Mucosa of descending colon (tissue), 3 donors: ENCODE data around the gene SRSF6. TPM values are rescaled to one million over a fixed set of nuclear protein-coding genes. Genes with fewer than 3 reads are reported as not detected.
"Not testable (repeated sequence)": the region's sequence is repeated elsewhere in the genome, so short reads cannot be mapped to it uniquely, and the experiment has no call there.

ENCODE experiments used
- ATAC-seq: fragments of 200-7000 bp; cut with Tn5 transposase; one replicate; pipeline ENCODE4 v1.9.1; 2020; ENCODE audit warnings: mild to moderate bottlenecking, moderate library complexity
- DNase-seq, 3 donors: peaks; one replicate each; pipeline ENCODE4 v3.0.0-alpha.2; 2020
- H3K36me3 ChIP-seq: fragments of 200-600 bp; one replicate; pipeline ENCODE4 v1.8.0; 2021; ENCODE audit warnings: low read depth, mild to moderate bottlenecking
- H3K4me1 ChIP-seq: fragments of 200-600 bp; one replicate; pipeline ENCODE4 v1.8.0; 2021; ENCODE audit warnings: low read depth, mild to moderate bottlenecking
- H3K4me3 ChIP-seq: fragments of 200-600 bp; one replicate; pipeline ENCODE4 v1.8.0; 2021; ENCODE audit warnings: mild to moderate bottlenecking
- H3K9me3 ChIP-seq: fragments of 200-600 bp; one replicate; pipeline ENCODE4 v1.8.0; 2021; ENCODE audit warnings: mild to moderate bottlenecking
- CTCF ChIP-seq: fragments of 200-600 bp; IDR thresholded peaks from one replicate; pipeline ENCODE4 v1.8.0; 2022; ENCODE audit warnings: antibody characterized with exemption, mild to moderate bottlenecking
- intact Hi-C, 2 donors: fragments of 100-400 bp; cut with DNase I in 1 of 2; cut with micrococcal nuclease in 1 of 2; formaldehyde crosslinking; loops; one replicate each; pipeline versions ENCODE4 v1.11.0 to v1.11.1; 2022; cut with DNase I, micrococcal nuclease
- total RNA-seq, 3 donors: library from RNA; stranded (reverse); fragmentation: NEBNext Ultra II Directional in 2 of 3; extraction: Animal tissue kit (Norgen Biotek cat#: 25700) in 2 of 3; gene quantifications; one replicate each; pipeline versions ENCODE4 v1.2.1 to v1.2.4, GENCODE V29; 2021 to 2023
- donor health status: DM: no; HTN: no; CAD: no; lungs with moderate emphysema.
- donor health status: DM: no; HTN: no; CAD: no.
- donor health status: DM: no; HTN: yes; CAD: no.

The SRSF6 gene
- total RNA-seq, 3 donors from 2014 or later: 106 to 145 (median 108) TPM

GRCh38 chr20:43444107-43444506, 13.6 kb upstream of the SRSF6 start:
- DNase-seq (no peak), ATAC-seq (no peak)
- no peaks in the 10 kb centered on the region for H3K9me3 ChIP-seq
- no peaks in the 10 kb centered on the region for H3K4me1 ChIP-seq
- no peak for TF ChIP-seq CTCF
- intact Hi-C loops: no loop called here
- no peaks in the 10 kb centered on the region for H3K36me3 ChIP-seq
- H3K4me3 ChIP-seq: no peak overlapping the region

- DNase-seq: no peak
- TF ChIP-seq CTCF: no peak
- Histone ChIP-seq H3K4me1 (no peaks in the 10 kb centered on the region), H3K9me3 (no peaks in the 10 kb centered on the region), H3K36me3 (no peaks in the 10 kb centered on the region), H3K4me3 (no peak overlapping the region)
- intact Hi-C loops: no loop called here
- ATAC-seq: no peak
Observed at GRCh38 chr20:43446361-43446879, 11.3 kb upstream of the SRSF6 start.

DNA sequence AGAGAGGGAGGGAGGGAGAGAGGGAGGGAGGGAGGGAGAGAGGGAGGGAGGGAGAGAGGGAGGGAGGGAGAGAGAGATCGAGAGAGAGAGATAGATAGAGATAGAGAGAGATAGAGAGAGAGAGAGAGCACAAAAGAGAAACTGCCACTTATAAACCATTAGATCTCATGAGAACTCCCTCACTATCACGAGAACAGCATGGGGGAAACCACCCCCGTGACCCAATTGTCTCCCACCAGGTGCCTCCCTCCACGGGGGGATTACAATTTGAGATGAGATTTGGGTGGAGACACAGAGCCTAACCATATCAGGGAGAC, 9.3 kb upstream of the SRSF6 start:
- H3K4me1 ChIP-seq, H3K36me3 ChIP-seq, H3K4me3 ChIP-seq, ATAC-seq, intact Hi-C loops, H3K9me3 ChIP-seq, DNase-seq: not testable (repeated sequence)

DNA sequence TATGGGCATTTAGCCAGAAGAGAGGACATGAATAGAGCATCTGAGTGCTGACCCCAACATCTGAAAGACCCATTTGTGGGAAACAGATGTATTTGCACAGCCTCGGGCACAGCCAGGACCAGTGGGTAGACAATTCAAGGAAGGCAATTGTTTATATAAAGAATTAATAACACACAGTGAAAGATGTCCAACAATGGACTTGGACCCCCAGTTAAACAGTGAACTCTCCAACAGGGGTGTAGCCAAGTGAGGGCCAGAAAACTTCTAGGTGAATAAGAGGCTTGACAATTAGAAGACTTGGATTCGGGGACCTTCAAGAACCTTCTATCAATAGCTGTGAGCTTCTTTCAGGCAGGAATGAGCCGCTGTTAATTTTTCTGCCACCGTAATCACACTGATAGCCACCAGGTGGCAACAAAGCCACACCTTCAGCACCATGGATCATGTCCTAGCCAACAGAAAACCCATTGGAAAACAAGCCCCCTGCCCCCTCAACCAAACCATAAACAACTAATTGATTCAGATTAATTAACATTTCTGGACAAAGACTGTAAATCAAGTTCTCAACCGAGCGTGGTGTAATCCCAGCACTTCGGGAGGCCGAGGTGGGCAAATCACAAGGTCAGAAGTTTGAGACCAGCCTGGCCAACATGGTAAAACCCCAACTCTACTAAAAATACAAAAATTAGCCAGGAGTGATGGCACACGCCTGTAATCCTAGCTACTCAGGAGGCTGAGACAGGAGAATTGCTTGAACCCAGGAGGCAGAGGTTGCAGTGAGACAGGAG, 8.8 kb upstream of the SRSF6 start:
- peak; percentile 62 for ATAC-seq
- intact Hi-C loops: no loop called here
- TF ChIP-seq CTCF: peak; percentile 29
- Histone ChIP-seq H3K9me3 (no peaks in the 10 kb centered on the region), H3K4me3 (no peak overlapping the region), H3K36me3 (no peaks in the 10 kb centered on the region), H3K4me1 (no peaks in the 10 kb centered on the region)
- peak in 1 of 3 donors; percentile 59 for DNase-seq

GRCh38 chr20:43450841-43451799, 6.6 kb upstream of the SRSF6 start:
- DNase-seq: no peak
- TF ChIP-seq CTCF: no peak
- intact Hi-C loops: no loop called here
- Histone ChIP-seq H3K36me3 (no peaks in the 10 kb centered on the region), H3K4me1 (no peaks in the 10 kb centered on the region), H3K4me3 (no peak overlapping the region), H3K9me3 (no peaks in the 10 kb centered on the region)
- ATAC-seq: no peak
